Vagina (tissue), 2 donors: Measurements from ENCODE around the gene HMGA1. TPM values are rescaled to one million over a fixed set of nuclear protein-coding genes. Genes with fewer than 3 reads are reported as not detected.

Experiments
- DNase-seq, 2 donors: peaks; one replicate each; pipeline ENCODE4 v3.0.0-alpha.2; 2017; ENCODE audit errors: extremely low spot score in 2 of 2
- H3K27ac ChIP-seq: fragments of 200-600 bp; sonication (generic); one replicate; pipeline ENCODE4 v1.5.1; 2019
- H3K27me3 ChIP-seq: fragments of 200-600 bp; sonication (generic); one replicate; pipeline ENCODE4 v1.5.1; 2019
- H3K36me3 ChIP-seq, 2 donors: fragments of 200-600 bp; sonication (generic); one replicate each; pipeline ENCODE4 v1.5.1; 2017 to 2019
- H3K4me1 ChIP-seq: fragments of 200-600 bp; sonication (generic); one replicate; pipeline ENCODE4 v1.5.1; 2019
- H3K4me3 ChIP-seq, 2 donors: fragments of 200-600 bp; sonication (generic); 1 replicate in 1 of 2; 2 replicates in 1 of 2; pipeline ENCODE4 v1.5.1; 2016 to 2019
- H3K9me3 ChIP-seq: fragments of 200-600 bp; sonication (generic); one replicate; pipeline ENCODE4 v1.5.1; 2019
- POLR2A ChIP-seq, 2 donors: fragments of 450-650 bp; IDR thresholded peaks; one replicate each; pipeline ENCODE4 v1.6.1; 2017; ENCODE audit warnings: antibody characterized with exemption in 2 of 2, mild to moderate bottlenecking in 2 of 2, moderate library complexity in 2 of 2
- POLR2AphosphoS5 ChIP-seq, 2 donors: sonication (generic); formaldehyde crosslinking; IDR thresholded peaks; one replicate each; pipeline ENCODE4 v1.9.0; 2017; ENCODE audit warnings: antibody characterized with exemption in 2 of 2, mild to moderate bottlenecking in 2 of 2, low read depth in 1 of 2; ENCODE audit not compliant: insufficient read depth in 1 of 2
- intact Hi-C: fragments of 100-400 bp; cut with DNase I; formaldehyde crosslinking; loops from one replicate; pipeline ENCODE4 v1.15.1; 2023
- total RNA-seq: library from RNA; depleted of rRNA; stranded (reverse); fragments of >200 nt; gene quantifications from one replicate; pipeline ENCODE4 v1.2.3, GENCODE V29; 2016
- TF ChIP-seq, protein P1 (sequence below), 3 experiments: fragments of 450-650 bp in 2 of 3; fragments of 200-600 bp in 1 of 3; sonication (generic) in 1 of 3; IDR thresholded peaks; one replicate each; pipeline ENCODE4 v1.5.1; 2017 to 2019; ENCODE audit warnings: antibody characterized with exemption in 3 of 3, mild to moderate bottlenecking in 2 of 3, moderate library complexity in 2 of 3

Gene HMGA1
- total RNA-seq, 1 donor from 2014 or later = 65.6 TPM

DNA sequence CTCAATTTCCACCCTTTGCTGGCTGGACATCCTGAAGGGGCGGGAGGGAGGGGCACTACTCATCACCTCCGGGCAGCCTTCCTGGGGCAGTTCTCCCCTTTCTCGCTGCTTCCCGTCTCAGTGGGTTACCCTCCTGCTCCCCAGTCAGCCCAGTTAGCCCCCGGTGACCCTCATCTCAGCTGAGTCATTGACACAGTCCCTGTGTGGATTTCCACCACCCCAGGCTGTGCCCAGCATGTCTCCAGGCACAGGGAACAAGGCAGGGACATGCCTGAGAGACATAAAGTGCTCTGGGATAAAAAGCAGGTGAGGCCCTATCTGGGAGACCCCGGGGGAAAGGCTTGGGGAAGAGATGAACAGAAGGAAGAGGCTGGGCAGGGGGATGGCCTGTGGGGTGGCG, 29.9 kb upstream of the HMGA1 start:
- TF ChIP-seq, protein P1, sequence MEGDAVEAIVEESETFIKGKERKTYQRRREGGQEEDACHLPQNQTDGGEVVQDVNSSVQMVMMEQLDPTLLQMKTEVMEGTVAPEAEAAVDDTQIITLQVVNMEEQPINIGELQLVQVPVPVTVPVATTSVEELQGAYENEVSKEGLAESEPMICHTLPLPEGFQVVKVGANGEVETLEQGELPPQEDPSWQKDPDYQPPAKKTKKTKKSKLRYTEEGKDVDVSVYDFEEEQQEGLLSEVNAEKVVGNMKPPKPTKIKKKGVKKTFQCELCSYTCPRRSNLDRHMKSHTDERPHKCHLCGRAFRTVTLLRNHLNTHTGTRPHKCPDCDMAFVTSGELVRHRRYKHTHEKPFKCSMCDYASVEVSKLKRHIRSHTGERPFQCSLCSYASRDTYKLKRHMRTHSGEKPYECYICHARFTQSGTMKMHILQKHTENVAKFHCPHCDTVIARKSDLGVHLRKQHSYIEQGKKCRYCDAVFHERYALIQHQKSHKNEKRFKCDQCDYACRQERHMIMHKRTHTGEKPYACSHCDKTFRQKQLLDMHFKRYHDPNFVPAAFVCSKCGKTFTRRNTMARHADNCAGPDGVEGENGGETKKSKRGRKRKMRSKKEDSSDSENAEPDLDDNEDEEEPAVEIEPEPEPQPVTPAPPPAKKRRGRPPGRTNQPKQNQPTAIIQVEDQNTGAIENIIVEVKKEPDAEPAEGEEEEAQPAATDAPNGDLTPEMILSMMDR (IDR thresholded peaks at IDR 0.05) = no peak
- TF ChIP-seq POLR2AphosphoS5 (IDR thresholded peaks at IDR 0.05; ENCODE audit: insufficient read depth in 1 of 2, low read depth in 1 of 2) (no peak), POLR2A (IDR thresholded peaks at IDR 0.05) (no peak)
- Histone ChIP-seq H3K27ac (no peak overlapping the region), H3K9me3 (no peaks in the 10 kb centered on the region), H3K4me3 (no peak overlapping the region), H3K36me3 (no peaks in the 10 kb centered on the region), H3K27me3 (no peaks in the 10 kb centered on the region), H3K4me1 (no peaks in the 10 kb centered on the region)
- intact Hi-C loops = no loop called here
- no peak for DNase-seq

DNA sequence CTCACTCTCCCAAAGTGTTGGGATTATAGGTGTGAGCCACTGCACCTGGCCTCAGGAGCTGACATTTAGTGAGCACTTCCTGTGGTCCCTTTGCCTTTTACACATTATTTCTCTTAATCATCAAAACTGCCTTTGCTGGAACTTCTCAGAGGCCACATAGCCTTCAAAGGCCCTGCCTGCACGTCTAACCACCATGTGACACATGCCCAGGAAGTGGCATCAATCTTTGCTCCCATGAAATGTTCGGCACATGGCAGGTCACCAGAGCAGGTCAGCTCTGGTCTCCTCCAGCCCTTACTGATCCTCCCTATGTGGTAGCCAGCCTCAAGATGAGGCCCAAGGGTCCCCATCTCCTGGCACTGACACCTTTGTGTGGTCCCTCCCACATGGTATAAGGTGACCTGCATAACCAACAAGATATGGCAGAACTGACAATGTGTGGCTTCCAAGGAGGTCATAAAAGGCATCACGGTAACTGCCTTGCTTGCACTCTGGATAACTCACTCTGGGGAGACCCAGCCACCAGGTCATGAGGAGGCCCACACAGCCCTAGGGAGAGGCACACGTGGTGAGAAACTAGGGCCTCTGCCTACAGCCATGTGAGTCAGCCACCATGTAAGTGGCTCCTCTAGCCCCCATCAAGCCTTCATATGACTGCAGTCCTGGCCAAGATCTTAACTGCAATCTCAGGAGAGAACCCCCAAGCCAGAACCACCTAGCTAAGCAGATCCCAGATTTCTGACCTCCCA, 28.8 kb upstream of the HMGA1 start:
- Histone ChIP-seq H3K4me1 (no peaks in the 10 kb centered on the region), H3K9me3 (no peaks in the 10 kb centered on the region), H3K27ac (no peak overlapping the region), H3K27me3 (no peaks in the 10 kb centered on the region), H3K4me3 (no peak overlapping the region), H3K36me3 (no peaks in the 10 kb centered on the region)
- no peak for DNase-seq
- intact Hi-C loops = no loop called here
- TF ChIP-seq POLR2AphosphoS5 (IDR thresholded peaks at IDR 0.05; ENCODE audit: insufficient read depth in 1 of 2, low read depth in 1 of 2) (no peak), POLR2A (IDR thresholded peaks at IDR 0.05) (no peak)
- TF ChIP-seq, protein P1 (IDR thresholded peaks at IDR 0.05) = no peak

DNA sequence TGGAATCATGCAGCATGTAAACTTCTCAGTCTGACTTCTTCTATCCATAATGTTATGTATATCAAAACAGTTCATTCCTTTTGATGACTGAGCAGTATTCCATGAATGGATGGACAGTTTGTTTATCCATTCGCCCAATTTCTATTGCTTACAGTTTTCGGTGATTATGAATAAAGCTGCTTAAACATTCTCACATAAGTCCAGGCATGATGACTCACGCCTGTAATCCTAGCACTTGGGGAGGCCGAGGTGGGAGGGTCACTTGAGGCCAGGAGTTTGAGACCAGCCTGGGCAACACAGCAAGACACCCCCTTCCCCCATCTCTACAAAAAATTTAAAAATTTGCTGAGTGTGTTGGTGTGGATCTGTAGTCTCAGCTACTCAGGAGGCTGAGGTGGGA, 22.9 kb upstream of the HMGA1 start:
- no peak for TF ChIP-seq POLR2AphosphoS5 (IDR thresholded peaks at IDR 0.05; ENCODE audit: insufficient read depth in 1 of 2, low read depth in 1 of 2)
- TF ChIP-seq POLR2A (IDR thresholded peaks at IDR 0.05) = no peak
- TF ChIP-seq, protein P1 (IDR thresholded peaks at IDR 0.05) = no peak

DNA sequence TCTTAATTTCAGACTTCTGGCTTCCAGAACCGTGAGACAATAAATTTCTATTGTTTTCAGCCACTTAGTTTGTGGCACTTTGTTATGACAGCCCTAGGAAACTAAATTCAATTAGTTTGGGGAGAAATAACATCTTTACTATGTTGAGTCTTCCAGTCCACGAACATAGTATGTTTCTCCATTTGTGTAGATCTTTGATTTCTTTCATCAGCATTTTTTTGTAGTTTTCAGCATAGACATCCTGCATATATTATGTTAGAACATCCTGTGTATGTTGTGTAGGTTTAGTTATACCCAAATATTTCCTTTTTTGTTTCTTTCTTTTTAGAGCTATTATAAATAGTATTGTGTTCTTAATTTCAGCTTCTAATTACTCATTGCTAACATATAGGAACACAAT, 18.0 kb upstream of the HMGA1 start:
- no peak for DNase-seq
- Histone ChIP-seq H3K27ac (no peak overlapping the region), H3K36me3 (no peaks in the 10 kb centered on the region), H3K4me1 (peaks cover 8% of the 10 kb centered on the region), H3K9me3 (no peaks in the 10 kb centered on the region), H3K27me3 (no peaks in the 10 kb centered on the region), H3K4me3 (no peak overlapping the region)
- intact Hi-C loops = no loop called here
- TF ChIP-seq POLR2A (IDR thresholded peaks at IDR 0.05) = no peak

More for the DNA sequence above, 22.9 kb upstream of the HMGA1 start:
- no peak for DNase-seq
- Histone ChIP-seq H3K4me3 (no peak overlapping the region), H3K4me1 (no peaks in the 10 kb centered on the region), H3K36me3 (no peaks in the 10 kb centered on the region), H3K27me3 (no peaks in the 10 kb centered on the region), H3K27ac (no peak overlapping the region), H3K9me3 (no peaks in the 10 kb centered on the region)
- intact Hi-C loops = loop anchor here (2.0 kb wide), 1 partner anchor 67 kb away; the partner anchor contains the start of gene GRM4

DNA sequence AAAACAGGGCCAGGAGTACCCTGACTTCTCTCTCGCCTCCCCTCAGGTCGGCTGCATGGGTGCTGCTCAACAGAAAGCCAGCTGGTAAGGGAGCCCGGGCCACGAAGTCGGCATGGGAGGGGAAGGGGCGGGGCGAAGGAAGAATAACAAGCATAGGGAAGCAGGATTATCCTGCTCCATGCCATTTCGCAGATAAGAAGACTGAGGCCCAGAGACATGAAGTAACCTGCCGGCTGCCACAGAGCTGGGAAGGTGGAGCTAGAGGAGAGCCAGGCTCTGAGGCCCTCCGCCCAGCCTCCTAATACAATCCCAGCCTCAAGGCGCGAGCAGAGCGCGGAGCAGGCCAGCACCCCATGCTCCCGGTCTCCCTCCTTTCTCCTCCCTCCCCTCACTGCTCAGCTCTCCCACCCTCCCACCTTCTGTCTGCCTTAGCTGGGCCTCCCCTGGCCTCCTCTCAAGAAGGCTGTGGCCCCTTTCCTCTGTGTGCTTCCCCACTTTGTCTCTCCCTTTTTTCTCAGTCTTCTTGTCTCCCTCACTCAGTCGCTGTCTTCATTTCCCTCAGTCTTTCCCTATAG, 13.2 kb upstream of the HMGA1 start:
- DNase-seq = no peak
- intact Hi-C loops = no loop called here
- H3K4me1 ChIP-seq = peaks cover 29% of the 10 kb centered on the region
- H3K36me3 ChIP-seq = no peaks in the 10 kb centered on the region
- H3K4me3 ChIP-seq = peak overlapping the region; percentile 75 to 90
- no peaks in the 10 kb centered on the region for H3K9me3 ChIP-seq
- TF ChIP-seq, protein P1 (IDR thresholded peaks at IDR 0.05) = no peak
- TF ChIP-seq POLR2AphosphoS5 (IDR thresholded peaks at IDR 0.05; ENCODE audit: insufficient read depth in 1 of 2, low read depth in 1 of 2) = no peak
- TF ChIP-seq POLR2A (IDR thresholded peaks at IDR 0.05) = no peak
- peak overlapping the region; percentile 100 for H3K27ac ChIP-seq
- no peaks in the 10 kb centered on the region for H3K27me3 ChIP-seq
